ENCODE data around the gene BRD3OS. TPM values are rescaled to one million over a fixed set of nuclear protein-coding genes. Genes with fewer than 3 reads are reported as not detected.

The BRD3OS gene
- total and polyA plus RNA-seq, 10 of the 15 experiments (the other 5 are each of a cell fraction or from before 2014, with no cell fraction given) = 2.1 to 13.7 (median 10.7) TPM

DNA sequence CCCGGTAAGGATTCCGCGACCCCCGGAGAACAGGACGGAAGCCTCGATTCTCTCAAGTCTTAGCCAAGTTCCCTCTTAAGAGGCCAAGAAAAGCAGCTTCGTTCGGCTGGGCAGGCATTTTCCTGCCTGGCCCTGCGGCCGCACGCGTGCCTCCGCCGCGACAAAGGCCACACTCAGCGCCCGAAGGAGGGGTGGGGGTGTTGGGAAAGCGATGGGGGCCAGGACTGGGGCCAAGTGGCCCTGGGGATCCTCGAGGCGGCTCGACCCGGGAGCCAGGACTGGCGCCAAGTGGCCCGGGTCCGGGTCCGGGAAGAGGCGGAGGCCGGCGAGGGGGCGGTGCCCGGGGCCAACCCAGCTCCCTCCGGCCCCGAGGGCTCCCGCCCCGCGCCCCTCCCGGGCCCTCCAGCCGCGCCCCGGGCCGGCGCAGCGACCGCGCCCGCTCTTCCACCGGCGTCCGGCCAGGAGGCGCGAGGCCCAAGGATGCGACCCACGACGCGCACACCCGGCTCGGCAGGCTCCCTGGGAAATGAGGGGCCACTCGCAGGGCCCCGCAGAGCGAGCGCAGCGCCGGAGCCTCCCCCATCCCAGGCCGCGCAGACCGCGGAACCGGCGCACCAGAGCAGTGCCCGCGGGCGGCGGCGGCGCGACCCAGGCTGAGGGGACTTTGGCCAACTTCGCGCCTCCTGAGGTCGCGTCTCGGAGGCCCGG, 33.9 kb upstream of the BRD3OS start:
- RAD21 ChIA-PET (ENCODE audit: unreplicated experiment) = interaction anchor here (0.7 to 2.7 kb wide), 9 partner anchors 24 to 209 kb away, joined by 3 to 21 read pairs (median 3); no protein-coding TSS in a partner anchor
- peaks cover 64% of the 10 kb centered on the region for H3K79me2 ChIP-seq (ENCODE audit: control insufficient read depth, insufficient read depth, low read length)
- no peak overlapping the region for H2AFZ ChIP-seq (ENCODE audit: control insufficient read depth, low read depth, low read length)
- DNase-seq (ENCODE audit: low read depth, low spot score) (no peak), ATAC-seq (peak; percentile 6; the same call in 1 of the 3 replicates), FAIRE-seq (no peak)
- H3K4me2 ChIP-seq (ENCODE audit: control insufficient read depth, insufficient read depth) = peak overlapping the region; percentile 92
- under 1% methylated on average over 56 of the region's 82 CpGs for WGBS (ENCODE audit: insufficient coverage, insufficient replicate concordance, low lambda C conversion rate, missing lambda C conversion rate)
- H3K4me1 ChIP-seq (ENCODE audit: control insufficient read depth, insufficient read depth, low read length) = peaks cover 15% of the 10 kb centered on the region
- BruUV-seq (replicated peaks) = no TSS peak
- no peaks in the 10 kb centered on the region for H3K9me3 ChIP-seq (replicated peaks; ENCODE audit: control insufficient read depth, insufficient read depth, low read length)
- intact Hi-C loops (cut with micrococcal nuclease; ENCODE audit: unreplicated experiment) (loop anchor here (5.0 kb wide), 1 partner anchor 404 kb away; no protein-coding TSS in a partner anchor), in situ Hi-C loops (cut with MboI) (loop anchor here (5.0 kb wide), 1 partner anchor 204 kb away; no protein-coding TSS in a partner anchor)
- H3K27ac ChIP-seq (ENCODE audit: control insufficient read depth, insufficient read depth) = peak overlapping the region; percentile 58
- TF ChIP-seq KLF5 (IDR thresholded peaks at IDR 0.05; ENCODE audit: partially characterized antibody) (no peak), BACH1 (IDR thresholded peaks at IDR 0.05; ENCODE audit: borderline replicate concordance) (peak; percentile 50; the same call in 1 of the 2 replicates), POLR2A (IDR thresholded peaks at IDR 0.05; ENCODE audit: low read depth, low read length) (0 out of 2 replicates have a peak, but pooled peaks have one; percentile 16), BHLHE40 (IDR thresholded peaks at IDR 0.05; ENCODE audit: borderline replicate concordance in 1 of 2, low read depth in 2 of 2, low read length in 1 of 2) (peak in 1 of 2 experiments; percentile 31; a peak in 1 of 4 replicates)
- CTCF ChIA-PET = interaction anchor here (0.9 to 1.9 kb wide), 5 partner anchors 35 to 209 kb away, joined by 3 to 7 read pairs (median 4); no protein-coding TSS in a partner anchor
- H3K4me3 ChIP-seq = peak overlapping the region; percentile 96
- peaks cover 4% of the 10 kb centered on the region; the same call in 1 of the 2 replicates for H4K20me1 ChIP-seq (ENCODE audit: control insufficient read depth, insufficient read depth)
- SMC1A ChIA-PET (ENCODE audit: uncharacterized antibody, unreplicated experiment) = interaction anchor here (1.5 to 2.2 kb wide), 4 partner anchors 29 to 47 kb away, joined by 4 to 18 read pairs (median 8); no protein-coding TSS in a partner anchor
- H3K9ac ChIP-seq (ENCODE audit: control insufficient read depth, insufficient read depth, low read length) = peak overlapping the region; percentile 80
- POLR2A ChIA-PET = interaction anchor here (0.6 to 1.6 kb wide), 8 partner anchors 11 to 198 kb away, joined by 3 to 12 read pairs (median 4); no protein-coding TSS in a partner anchor
- no peaks in the 10 kb centered on the region for H3K36me3 ChIP-seq (ENCODE audit: control insufficient read depth in 2 of 2, insufficient read depth in 2 of 2, low read length in 1 of 2)
- H3K27me3 ChIP-seq (replicated peaks in 1 of 2; ENCODE audit: control insufficient read depth in 2 of 2, insufficient read depth in 2 of 2, low read length in 1 of 2) = no peaks in the 10 kb centered on the region

Measured in GM12878 (cell line).